SK-N-SH (cell line): ENCODE results near the gene ERVH48-1.

Experiments
- EP300 ChIP-seq, 2 experiments: IDR thresholded peaks; 2 replicates each; pipeline versions ENCODE4 v1.4.0 to v1.6.1; 2012; ENCODE audit warnings: borderline replicate concordance in 1 of 2, low read depth in 1 of 2, low read length in 1 of 2
- EZH2phosphoT487 ChIP-seq: fragments of 200-600 bp; sonication (generic); IDR thresholded peaks from 2 replicates; pipeline ENCODE4 v1.6.1; 2017; ENCODE audit warnings: low read depth, mixed run types, mild to moderate bottlenecking, antibody characterized with exemption, moderate library complexity, borderline replicate concordance
- GATA2 ChIP-seq: sonication (generic); formaldehyde crosslinking; IDR thresholded peaks from 2 replicates; pipeline ENCODE4 v1.5.0; 2020; ENCODE audit warnings: mild to moderate bottlenecking, missing genetic modification reagents
- NFIC ChIP-seq: IDR thresholded peaks from 2 replicates; pipeline ENCODE4 v1.4.0; 2012; ENCODE audit warnings: borderline replicate concordance
- POLR2AphosphoS5 ChIP-seq: IDR thresholded peaks from 2 replicates; pipeline ENCODE4 v1.6.1; 2012; ENCODE audit warnings: low read depth, low read length
- RAD21 ChIP-seq: IDR thresholded peaks from 2 replicates; pipeline ENCODE4 v1.6.1; 2012; ENCODE audit warnings: mild to moderate bottlenecking, low read length
- TAF1 ChIP-seq: IDR thresholded peaks from 2 replicates; pipeline ENCODE4 v1.6.1; 2012; ENCODE audit warnings: low read depth, mild to moderate bottlenecking, low read length, moderate library complexity, borderline replicate concordance
- TCF12 ChIP-seq: IDR thresholded peaks from 2 replicates; pipeline ENCODE4 v1.4.0; 2012
- YY1 ChIP-seq: IDR thresholded peaks from 2 replicates; pipeline ENCODE4 v1.4.0; 2012; ENCODE audit warnings: low read depth, mild to moderate bottlenecking
- ZBTB33 ChIP-seq: IDR thresholded peaks from 2 replicates; pipeline ENCODE4 v1.4.0; 2012; ENCODE audit warnings: low read depth, borderline replicate concordance
- TF ChIP-seq, protein P1 (sequence below): fragments of 200-600 bp; sonication (generic); IDR thresholded peaks from 2 replicates; pipeline ENCODE4 v1.6.1; 2017; ENCODE audit warnings: antibody characterized with exemption, mild to moderate bottlenecking, moderate library complexity
- TF ChIP-seq, protein P2 (sequence below): IDR thresholded peaks from 2 replicates; pipeline ENCODE4 v1.6.1; 2012; ENCODE audit warnings: mild to moderate bottlenecking, low read depth, low read length, moderate library complexity

DNA sequence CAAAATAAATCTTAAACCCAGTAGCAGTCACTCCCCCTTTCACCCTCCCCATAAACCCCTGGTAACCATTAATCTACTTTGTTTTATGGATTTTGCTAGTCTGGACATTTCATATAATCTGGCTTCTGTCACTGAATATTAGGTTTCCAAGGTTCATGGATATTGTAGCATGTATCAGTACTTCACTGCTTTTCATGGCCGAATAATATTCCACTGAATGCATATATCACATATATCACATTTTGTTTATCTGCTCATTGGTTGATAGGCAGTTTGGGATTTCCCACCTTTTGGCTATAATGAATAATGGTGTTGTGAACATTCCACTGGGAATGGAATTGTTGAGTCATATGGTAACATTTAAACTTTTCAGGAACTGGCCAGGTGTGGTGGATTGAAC lies 41.5 kb downstream of the ERVH48-1 start:
- TF ChIP-seq, protein P1, sequence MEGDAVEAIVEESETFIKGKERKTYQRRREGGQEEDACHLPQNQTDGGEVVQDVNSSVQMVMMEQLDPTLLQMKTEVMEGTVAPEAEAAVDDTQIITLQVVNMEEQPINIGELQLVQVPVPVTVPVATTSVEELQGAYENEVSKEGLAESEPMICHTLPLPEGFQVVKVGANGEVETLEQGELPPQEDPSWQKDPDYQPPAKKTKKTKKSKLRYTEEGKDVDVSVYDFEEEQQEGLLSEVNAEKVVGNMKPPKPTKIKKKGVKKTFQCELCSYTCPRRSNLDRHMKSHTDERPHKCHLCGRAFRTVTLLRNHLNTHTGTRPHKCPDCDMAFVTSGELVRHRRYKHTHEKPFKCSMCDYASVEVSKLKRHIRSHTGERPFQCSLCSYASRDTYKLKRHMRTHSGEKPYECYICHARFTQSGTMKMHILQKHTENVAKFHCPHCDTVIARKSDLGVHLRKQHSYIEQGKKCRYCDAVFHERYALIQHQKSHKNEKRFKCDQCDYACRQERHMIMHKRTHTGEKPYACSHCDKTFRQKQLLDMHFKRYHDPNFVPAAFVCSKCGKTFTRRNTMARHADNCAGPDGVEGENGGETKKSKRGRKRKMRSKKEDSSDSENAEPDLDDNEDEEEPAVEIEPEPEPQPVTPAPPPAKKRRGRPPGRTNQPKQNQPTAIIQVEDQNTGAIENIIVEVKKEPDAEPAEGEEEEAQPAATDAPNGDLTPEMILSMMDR, result no peak
- TF ChIP-seq ZBTB33, result no peak
- TF ChIP-seq EZH2phosphoT487, result no peak
- TF ChIP-seq POLR2AphosphoS5, result no peak
- TF ChIP-seq, protein P2, sequence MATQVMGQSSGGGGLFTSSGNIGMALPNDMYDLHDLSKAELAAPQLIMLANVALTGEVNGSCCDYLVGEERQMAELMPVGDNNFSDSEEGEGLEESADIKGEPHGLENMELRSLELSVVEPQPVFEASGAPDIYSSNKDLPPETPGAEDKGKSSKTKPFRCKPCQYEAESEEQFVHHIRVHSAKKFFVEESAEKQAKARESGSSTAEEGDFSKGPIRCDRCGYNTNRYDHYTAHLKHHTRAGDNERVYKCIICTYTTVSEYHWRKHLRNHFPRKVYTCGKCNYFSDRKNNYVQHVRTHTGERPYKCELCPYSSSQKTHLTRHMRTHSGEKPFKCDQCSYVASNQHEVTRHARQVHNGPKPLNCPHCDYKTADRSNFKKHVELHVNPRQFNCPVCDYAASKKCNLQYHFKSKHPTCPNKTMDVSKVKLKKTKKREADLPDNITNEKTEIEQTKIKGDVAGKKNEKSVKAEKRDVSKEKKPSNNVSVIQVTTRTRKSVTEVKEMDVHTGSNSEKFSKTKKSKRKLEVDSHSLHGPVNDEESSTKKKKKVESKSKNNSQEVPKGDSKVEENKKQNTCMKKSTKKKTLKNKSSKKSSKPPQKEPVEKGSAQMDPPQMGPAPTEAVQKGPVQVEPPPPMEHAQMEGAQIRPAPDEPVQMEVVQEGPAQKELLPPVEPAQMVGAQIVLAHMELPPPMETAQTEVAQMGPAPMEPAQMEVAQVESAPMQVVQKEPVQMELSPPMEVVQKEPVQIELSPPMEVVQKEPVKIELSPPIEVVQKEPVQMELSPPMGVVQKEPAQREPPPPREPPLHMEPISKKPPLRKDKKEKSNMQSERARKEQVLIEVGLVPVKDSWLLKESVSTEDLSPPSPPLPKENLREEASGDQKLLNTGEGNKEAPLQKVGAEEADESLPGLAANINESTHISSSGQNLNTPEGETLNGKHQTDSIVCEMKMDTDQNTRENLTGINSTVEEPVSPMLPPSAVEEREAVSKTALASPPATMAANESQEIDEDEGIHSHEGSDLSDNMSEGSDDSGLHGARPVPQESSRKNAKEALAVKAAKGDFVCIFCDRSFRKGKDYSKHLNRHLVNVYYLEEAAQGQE, result no peak
- no peak for TF ChIP-seq YY1
- no peak for TF ChIP-seq TCF12
- no peak for TF ChIP-seq EP300 (IDR thresholded peaks at IDR 0.05; ENCODE audit: borderline replicate concordance in 1 of 2, low read depth in 1 of 2, low read length in 1 of 2)
- no peak for TF ChIP-seq NFIC
- no peak for TF ChIP-seq TAF1
- TF ChIP-seq GATA2 (CRISPR knock-in tag), result no peak
- TF ChIP-seq RAD21, result no peak
